ENCODE results near the gene OR6Y1.

GRCh38 chr1:158564608-158565007 is 10.4 kb upstream of the OR6Y1 start:
- no peak for TF ChIP-seq ZBTB1 (CRISPR knock-in tag; IDR thresholded peaks at IDR 0.05; ENCODE audit: borderline replicate concordance)
- no peak for TF ChIP-seq ZBTB20 (CRISPR knock-in tag; IDR thresholded peaks at IDR 0.05; ENCODE audit: borderline replicate concordance, low read depth)
- no peak for TF ChIP-seq KLF16 (CRISPR knock-in tag; IDR thresholded peaks at IDR 0.05)
- no peak for TF ChIP-seq HDAC1 (CRISPR knock-in tag; IDR thresholded peaks at IDR 0.05)
- no peak for TF ChIP-seq ZNF800 (CRISPR knock-in tag; IDR thresholded peaks at IDR 0.05)
- TF ChIP-seq MXI1 (IDR thresholded peaks at IDR 0.05; ENCODE audit: borderline replicate concordance, low read depth, low read length), result no peak
- no peak for TF ChIP-seq KDM1A (CRISPR knock-in tag; IDR thresholded peaks at IDR 0.05)
- TF ChIP-seq CTCF (CRISPR knock-in tag; IDR thresholded peaks at IDR 0.05), result no peak
- no peak for TF ChIP-seq SUZ12 (IDR thresholded peaks at IDR 0.05; ENCODE audit: low read depth, low read length)
- no peak for TF ChIP-seq RELA (CRISPR knock-in tag; IDR thresholded peaks at IDR 0.05)
- TF ChIP-seq KLF11 (CRISPR knock-in tag; IDR thresholded peaks at IDR 0.05), result no peak
- TF ChIP-seq, protein P1, sequence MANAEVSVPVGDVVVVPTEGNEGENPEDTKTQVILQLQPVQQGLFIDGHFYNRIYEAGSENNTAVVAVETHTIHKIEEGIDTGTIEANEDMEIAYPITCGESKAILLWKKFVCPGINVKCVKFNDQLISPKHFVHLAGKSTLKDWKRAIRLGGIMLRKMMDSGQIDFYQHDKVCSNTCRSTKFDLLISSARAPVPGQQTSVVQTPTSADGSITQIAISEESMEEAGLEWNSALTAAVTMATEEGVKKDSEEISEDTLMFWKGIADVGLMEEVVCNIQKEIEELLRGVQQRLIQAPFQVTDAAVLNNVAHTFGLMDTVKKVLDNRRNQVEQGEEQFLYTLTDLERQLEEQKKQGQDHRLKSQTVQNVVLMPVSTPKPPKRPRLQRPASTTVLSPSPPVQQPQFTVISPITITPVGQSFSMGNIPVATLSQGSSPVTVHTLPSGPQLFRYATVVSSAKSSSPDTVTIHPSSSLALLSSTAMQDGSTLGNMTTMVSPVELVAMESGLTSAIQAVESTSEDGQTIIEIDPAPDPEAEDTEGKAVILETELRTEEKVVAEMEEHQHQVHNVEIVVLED (CRISPR knock-in tag; IDR thresholded peaks at IDR 0.05; ENCODE audit: borderline replicate concordance), result no peak
- TF ChIP-seq ZBTB43 (CRISPR knock-in tag; conservative IDR thresholded peaks at IDR 0.05), result no peak
- TF ChIP-seq, protein P2, sequence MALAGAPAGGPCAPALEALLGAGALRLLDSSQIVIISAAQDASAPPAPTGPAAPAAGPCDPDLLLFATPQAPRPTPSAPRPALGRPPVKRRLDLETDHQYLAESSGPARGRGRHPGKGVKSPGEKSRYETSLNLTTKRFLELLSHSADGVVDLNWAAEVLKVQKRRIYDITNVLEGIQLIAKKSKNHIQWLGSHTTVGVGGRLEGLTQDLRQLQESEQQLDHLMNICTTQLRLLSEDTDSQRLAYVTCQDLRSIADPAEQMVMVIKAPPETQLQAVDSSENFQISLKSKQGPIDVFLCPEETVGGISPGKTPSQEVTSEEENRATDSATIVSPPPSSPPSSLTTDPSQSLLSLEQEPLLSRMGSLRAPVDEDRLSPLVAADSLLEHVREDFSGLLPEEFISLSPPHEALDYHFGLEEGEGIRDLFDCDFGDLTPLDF (CRISPR knock-in tag; IDR thresholded peaks at IDR 0.05), result no peak

All from HepG2 (cell line).